Activated naive CD4-positive, alpha-beta T cell (primary cell): ENCODE results near the gene STK24.
"Not testable (repeated sequence)": the region's sequence is repeated elsewhere in the genome, so short reads cannot be mapped to it uniquely, and the experiment has no call there.

ENCODE experiments used
- DNase-seq, 4 experiments: peaks; one replicate each; lab custom pipeline; 2025; lab: John Stamatoyannopoulos, UW

STK24 gene

DNA sequence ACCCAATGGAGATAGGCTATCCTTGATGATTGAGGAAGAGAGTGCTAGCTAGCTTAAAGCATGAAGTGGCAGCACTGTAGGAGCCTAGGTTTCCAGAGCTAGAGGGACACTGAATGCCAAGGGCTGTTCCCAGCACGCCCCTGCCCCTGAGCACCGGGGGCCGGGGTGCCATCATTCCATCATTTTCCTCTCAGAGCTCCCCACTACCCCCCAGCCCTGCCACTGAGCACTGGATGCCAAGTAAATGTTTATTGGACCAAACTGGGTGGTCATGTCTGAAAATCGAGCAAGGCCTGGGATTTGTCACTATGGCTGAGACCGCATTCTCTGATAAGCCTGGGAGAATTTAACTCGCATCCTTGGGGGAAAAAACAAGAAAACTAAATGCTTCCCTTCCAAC lies 142.8 kb downstream of the STK24 start:
- no peak for DNase-seq

DNA sequence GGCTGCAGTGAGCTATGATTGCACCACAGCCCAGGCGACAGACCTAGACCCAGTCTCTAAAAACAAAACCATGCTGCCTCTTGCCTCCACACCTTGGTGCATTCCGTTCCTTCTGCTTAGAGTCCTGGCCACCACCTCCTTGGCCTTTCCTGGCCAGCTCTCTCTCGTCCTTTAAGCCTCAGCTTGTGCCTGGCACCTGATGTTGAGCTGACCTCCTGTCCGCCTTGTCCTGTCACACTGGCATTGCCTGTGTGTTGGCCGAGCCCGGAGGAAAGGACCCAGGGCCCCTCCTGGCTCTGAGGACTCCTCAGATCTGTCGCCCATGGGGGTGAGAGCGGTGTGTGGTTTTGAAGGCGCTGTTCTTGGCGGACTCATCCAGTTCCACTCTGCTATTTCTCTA lies 143.3 kb downstream of the STK24 start:
- DNase-seq: no peak

DNA sequence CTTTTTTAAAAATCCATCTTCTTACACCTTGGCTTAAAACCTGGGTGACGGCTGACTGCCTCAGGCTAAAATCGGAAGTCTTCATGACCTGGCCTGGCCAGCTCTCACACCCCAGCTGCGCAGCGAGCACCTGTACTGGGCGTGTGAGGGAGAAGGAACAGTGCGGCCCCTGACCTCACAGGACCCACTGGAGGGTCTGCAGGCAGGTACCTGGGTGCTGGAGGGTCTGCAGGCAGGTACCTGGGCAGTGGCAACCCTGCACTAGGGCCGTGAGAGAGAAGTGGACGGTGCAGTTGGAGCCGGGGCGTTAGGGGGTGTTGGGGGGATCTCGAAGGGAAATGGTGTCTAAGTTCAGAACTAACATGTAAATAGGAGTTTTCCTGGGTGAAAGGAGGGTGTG lies 144.3 kb downstream of the STK24 start:
- DNase-seq: no peak

DNA sequence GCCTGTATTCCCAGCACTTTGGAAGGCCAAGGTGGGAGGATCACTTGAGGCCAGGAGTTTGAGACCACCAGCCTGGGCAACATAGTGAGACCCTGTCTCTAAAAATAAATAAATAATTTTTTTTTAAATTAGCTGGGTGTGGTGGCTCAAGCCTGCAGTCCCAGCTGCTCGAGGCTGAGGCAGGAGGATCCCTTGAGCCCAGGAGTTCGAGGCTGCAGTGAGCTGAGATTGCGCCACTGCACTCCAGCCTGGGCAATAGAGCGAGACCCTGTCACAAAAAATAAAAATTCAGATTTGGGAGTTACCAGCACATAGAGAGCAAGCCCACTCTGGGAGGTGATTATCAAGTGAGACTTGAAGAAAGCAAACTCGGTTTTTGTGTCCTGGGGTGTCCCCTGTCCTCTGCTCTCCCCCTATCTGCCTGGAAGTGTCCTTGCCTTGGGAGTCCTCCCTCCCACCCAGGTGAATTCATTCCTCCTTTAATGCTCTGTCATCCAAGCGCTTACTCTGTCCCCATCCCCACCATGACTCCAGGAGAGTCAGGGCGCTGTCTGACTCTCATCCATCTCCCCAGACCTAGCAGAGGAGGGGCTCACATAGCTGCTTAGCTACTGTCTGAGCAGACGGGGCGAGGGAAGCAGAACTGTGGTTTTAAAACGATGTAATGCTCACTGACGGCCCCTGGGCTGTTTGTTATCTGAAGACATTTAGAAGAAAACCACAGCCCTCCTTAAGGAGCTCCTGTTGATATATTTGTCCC lies 146.8 kb downstream of the STK24 start:
- no peak for DNase-seq

DNA sequence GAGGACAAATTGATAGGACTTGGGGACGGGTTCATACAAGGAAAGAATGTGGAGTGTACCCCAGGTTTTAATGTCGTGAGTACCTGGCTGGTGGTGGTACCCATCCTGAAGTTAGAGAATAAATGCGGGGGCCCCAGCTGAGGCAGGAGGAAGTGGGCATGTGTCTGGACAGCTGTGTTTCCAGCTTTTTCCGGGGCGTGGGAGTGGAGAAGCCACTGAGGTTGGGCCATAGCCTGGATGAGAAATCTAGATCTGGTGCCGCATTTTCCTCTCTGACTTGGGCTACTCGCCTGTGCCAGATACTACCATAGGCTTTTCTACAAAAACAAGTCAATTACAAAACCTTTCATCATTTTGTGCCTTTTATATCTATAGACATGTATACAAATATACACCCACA lies 147.4 kb downstream of the STK24 start:
- no peak for DNase-seq

DNA sequence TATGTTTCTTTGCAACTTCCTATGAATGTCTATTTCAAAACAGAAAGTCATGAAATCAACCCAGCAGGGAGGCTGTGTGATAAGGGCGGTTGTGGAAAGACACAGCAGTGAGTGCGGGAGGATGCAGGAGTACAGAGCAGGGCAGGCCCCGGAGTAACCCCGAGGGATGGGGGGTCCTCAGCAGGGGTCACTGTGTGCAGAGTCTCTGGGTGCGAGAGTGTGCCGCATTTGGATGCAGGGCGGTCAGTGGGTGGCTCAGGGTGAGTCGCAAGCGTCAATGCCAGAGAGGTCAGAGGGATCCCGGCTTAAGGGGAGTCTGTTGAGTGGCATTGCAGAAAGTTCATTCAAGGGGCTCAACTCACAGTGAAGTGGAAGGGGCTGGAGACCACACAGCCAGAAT lies 147.8 kb downstream of the STK24 start:
- no peak for DNase-seq

DNA sequence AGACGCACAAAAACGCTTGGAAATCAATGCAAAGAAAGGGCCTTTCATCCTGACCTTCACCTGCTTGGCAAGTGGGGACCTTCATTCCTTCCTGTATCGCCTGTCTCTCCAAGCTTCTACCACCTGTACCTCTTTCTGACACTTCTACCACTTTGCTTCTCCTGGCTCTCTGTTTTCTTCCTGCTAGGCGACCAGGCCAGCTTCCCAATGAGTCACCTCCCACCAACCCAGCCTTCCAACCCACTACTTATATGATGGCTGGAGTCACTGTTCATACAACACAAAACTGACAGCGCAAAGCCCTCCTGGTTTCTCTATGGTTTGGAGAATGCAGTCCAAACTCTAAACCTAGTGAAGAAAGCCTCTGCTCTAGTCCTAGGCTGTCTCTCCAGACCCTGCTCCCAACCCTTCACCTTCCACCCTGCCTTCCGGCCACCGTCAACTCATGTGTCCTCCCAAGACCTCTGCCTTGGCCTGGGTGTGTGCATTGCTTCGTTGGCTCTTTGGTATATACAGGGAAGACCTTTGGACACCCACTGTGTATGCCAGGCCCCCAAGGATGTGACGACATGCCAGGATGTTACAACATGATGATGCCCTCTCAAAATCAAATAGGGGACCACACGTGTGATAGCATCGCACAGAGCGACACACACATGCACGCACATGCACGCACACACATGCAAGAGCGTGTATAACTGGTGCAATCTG lies 148.5 kb downstream of the STK24 start:
- no peak for DNase-seq

DNA sequence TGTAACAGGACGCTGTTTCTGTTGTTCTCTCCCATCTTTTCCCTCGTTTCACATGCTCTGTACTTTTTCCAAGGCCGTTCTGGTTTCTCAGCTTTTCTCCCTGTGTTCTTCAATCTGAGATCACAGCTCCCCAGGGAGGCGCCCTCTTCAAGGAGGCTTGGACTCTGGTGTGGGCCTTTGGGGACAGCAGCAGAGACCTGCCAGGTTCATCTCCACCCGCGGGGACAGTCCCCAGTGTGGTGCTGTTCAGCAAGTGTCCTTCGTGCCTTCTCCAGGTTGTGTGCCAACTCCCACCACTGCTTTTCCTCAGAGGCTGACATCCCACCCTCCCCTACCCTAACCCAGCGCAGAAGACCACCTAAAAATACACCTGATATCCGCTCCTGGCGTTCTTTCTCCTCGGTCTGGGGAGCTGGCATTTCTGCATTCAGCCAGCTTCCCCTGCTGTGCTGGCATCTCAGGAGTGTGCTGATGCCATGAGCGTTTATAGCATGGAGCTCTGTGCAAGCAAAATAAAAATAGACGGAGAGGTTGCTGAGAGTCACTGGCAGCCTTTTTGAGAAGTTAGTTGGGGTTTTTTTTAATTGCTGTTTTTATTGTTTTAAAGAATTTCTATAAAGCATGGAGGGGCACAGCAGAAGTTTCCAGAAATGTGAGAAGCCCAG lies 149.4 kb downstream of the STK24 start:
- no peak for DNase-seq

DNA sequence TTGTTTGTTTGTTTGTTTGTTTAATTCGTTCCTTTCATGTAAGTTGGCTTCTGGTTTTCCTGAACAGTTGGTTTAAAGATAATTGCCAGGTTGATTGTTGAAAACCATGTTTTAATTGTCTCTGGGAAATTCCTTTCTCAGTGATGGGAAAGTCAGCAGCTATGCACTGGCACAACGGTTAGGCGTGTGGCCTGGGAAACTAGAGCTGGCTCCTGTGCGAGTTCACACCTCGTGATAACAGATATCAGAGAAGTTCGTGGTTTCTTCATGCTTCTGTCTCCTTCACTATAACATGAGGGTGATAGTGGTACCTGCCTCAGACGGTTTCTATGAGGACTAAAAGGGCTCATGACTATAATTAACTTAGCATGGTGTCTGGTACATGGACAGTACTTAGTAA lies 153.5 kb downstream of the STK24 start:
- DNase-seq: no peak

DNA sequence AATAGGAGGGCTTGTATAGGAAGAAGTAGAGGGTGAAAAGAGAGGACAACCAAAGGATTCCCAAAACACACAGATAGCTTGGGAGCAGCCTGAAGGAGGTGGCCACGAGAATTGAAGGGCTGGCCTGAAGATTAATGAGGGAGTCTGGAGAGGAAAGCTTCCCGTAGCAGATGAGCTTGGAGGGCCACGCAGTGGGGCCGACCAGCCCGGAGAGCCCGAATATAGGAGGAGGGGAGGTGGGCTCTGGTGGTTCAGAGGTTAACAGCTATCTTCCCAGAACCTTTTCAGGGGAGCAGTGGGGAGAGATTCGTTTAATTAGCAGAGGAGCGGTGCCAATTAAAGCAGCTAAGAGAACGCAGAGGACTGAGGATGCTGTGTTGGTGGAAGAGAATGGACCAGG lies 154.9 kb downstream of the STK24 start:
- DNase-seq: no peak

DNA sequence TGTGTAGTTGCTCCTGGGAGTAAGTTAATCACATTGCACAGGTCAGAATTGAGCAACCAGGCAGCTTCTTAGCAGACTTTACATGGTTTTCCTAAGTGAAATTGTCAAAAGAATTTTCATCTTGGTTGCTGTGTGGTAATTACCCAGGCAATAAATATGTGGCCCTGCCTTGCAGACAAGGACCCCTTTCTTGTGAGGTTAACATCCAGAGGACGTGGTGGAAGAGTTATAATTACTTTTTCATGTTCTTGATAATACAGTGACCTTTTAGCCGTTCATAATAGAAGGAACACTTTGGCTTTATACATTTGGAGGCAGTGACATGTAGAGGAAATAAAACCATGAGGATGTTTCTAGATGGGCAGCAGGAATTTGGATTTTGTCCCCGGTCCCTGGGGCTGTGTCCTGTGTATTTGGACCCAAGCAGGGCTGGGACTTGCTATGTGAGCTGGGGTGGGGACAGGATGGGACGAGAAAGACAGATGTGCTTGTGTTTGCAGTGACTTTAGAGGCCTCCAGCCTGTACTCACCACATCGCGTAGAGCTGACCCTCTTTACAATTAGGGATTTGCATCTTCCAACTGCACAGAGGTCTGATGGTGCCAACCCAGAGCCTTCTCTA lies 156.2 kb downstream of the STK24 start:
- DNase-seq: no peak

DNA sequence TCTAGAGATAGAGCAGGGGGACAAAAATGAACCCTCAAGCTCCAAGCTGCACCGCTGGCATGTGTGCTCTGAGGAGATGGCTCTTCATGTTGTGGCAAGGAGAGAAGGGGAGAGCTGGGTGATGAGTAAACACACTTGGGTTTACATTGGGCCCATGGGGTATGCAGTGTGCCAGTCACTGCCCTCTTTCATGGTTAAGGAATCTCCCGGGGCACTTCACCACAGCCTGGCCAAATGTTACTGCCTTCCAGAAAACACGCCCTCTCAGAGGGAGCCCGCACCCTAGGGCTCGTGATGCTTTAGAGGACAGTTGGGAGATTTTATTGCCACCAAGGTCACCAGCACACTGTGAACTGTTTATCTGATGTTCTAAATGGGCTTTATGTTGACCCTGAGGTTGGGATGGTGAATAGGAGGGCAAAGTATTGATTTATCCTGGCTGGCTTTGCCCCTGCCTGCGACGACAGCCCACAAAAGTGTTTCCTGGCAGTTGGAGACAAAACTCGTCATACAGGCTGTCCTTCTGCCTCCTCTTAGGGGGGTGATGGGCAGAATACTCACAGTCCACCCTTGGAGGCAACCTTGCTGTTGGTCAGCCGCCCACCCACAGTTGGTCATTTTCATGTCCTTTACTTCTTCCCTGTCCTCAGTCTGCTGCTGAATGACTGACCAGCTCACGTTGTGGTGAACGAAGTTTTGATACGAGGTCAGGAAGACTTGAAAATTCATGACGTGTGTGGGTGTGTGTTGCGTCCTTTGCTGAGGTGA lies 156.9 kb downstream of the STK24 start:
- no peak for DNase-seq

DNA sequence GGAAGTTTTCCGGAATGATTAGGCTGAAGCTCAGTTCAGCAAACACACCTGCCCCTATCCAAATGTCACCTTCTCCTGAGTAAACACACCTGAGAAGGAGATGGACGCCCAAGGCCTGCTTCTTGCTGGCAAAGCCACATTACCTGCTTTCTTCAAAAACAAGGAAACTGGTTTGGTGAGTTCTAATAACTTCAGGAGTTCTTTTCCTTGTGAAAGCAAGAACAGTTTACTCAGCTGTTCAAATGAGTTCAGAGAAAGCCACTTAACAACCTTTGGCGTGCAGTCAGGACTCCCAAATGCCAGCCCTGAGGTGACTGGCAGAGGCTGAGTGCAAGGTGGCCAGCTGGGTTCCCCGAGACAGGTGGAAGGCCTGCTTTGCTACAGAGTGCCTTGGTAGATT lies 160.5 kb downstream of the STK24 start:
- DNase-seq: no peak

DNA sequence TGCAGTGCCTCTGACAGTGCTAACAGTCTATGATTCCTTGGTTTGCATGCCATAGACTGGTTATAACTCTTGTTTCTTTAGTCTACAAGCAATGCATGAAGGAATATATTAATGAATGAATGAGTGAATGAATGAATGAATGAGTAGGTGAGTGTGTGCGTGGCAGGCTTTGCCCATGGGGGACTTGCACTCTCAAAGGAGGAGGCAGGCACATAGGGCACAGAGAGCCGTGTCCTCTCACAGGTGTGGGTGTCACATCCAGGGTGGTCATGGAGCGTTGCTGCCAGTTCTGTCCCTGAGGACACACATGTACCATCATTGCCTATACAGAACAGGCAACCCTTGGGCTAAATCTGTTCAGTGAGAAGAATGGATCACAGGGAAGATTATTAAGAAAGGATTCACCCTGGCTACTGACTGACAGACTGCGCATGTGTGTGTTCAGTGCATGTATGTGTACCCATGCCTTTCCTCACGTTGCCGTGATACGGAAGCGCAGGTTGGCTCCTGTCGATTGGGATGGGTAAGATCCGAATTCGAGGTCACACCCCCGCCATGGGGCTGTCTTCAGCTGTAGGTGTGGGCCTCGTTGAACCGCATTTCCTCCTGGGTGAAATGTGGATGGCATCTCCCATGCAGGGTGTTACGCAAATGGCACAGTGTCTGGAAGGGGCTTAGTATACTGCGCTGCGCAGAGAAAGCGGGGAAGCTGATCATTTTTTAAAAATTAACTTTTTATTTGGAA lies 161.4 kb downstream of the STK24 start:
- DNase-seq: no peak

DNA sequence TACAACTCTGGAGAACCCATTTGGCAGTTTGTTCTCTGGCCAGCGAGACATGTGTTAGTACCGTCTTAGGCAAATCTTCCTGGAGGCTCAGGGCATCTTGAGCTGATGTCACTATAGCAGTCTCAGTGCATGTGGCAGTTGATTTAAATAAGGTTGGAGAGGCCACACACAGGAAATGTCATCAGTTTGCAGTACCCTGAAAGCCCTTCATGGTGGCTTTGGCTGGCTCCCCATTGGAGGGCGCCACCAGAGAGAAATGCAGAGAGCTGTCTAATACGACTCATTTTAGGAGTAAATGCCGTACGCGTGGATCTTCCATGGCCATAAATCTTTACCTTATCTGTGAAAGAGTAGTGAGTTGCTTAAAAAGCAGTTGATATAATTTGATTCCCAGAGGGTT lies 163.1 kb downstream of the STK24 start:
- DNase-seq: no peak

DNA sequence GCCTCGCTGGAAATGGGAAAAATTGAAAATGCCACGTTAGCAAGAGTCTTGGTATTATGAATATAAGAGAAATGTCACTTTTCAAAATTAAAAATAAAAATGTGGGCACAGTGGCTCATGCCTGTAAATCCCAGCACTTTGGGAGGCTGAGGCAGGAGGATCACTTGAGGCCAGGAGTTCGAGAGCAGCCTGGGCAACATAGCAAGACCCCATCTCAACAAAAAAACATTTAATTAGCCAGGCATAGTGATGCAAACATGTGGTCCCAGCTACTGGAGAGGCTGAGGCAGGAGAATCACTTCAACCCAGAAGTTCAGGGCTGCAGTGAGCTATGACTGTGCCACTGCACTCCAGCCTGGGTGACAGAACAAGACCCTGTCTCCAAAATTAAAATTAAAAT lies 163.6 kb downstream of the STK24 start:
- not testable (repeated sequence) for DNase-seq

DNA sequence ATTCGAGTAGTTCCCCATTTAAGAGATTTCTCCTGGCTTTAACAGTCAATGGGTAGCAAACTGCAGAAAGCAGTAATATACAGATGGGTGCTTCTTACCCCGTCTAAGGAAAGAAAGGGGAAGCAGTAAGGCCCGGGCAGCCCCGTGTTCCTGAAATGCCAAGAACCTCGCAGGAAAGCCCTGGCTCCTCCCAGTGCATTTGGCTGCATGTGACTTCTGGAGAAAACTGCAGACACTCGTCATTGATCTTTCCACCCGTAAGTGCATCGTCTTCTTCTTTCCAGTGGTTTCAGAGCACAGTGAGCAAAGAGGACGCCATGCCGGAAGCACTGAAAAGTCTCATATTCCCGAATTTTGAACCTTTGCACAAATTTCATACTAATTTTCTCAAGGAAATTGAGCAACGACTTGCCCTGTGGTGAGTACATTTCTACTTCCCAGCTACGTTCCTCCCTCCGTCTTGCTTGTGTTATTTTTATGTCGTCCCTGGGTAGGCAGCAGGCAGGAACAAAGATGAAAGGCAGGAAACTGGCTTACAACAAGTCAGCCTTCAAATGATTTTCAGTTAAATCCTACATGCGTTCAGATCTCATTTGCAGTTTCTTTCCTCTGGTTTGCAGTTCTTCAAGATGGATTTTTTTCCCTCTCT lies 165.2 kb downstream of the STK24 start:
- no peak for DNase-seq

DNA sequence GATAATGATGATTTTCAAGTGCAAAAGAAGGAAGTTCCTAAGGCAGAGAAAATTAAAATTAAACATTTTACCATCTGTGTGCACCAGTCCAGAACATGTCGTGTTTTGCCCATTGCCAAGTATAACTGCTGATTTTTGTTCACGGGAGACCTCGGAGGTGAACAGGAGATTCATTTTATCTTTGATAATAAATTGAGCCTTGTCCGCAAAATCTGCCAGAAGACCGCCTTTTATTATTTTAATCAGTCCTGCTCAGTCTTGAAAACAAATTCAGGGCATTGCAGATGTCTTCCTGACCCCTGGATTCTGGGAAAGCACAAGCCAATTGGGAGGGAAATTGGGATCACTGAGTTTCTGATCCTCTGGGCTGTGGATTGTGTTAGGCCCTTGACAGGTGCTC lies 165.9 kb downstream of the STK24 start:
- no peak for DNase-seq

DNA sequence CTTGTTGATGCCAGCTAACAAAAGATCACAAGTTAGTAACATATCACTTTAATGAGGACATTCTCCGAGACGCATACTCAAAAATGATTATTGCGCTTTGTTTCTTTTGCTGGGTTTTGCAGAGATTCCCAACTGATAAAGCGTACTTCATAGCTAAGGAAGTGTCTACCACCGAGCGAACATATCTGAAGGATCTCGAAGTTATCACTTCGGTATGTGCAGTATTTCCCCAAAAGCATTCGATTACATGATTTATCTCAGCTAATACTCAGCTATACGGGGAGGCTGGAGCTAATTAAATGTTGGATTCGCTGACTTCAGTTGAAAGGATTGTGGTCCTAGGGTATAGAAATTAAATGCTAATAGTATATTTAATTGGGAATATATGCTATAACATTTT lies 166.3 kb downstream of the STK24 start:
- DNase-seq: no peak

DNA sequence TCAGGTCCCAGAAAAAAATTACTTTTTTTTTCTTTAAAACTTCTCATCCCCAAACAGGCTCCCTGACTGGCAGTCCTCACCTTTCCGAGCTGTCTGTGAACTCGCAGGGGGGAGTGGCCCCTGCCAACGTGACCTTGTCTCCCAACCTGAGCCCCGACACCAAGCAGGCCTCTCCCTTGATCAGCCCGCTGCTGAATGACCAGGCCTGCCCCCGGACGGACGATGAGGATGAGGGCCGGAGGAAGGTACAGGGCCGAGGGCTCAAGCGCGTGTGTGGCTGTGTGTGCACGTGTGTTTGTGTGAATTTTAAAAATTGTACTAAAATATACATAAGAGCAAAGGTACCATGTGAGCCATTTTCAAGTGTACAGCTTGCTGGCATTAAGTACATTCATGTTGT lies 167.6 kb downstream of the STK24 start:
- DNase-seq: no peak

DNA sequence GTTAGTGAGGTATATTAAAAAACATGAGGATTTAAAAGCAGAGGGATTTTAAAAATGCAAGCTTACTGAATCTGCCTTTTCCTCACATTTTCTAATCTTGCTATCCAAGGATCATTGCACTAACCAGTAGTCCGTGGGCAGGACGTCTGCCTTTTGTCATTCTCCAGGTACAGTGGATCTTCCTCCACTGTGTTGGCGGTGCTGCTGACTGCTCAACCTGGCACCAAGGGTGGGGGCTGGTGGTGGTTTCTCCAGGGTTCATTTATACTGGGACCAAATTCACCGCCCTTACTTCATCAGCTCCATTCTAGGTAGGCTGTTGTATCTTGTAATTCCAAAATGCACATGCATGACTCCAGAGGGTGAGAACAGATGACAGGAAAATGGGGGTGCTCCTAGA lies 169.3 kb downstream of the STK24 start:
- no peak for DNase-seq
